Measurements from ENCODE around the gene ATRNL1.

ATRNL1 gene

GRCh38 chr10:115909962-115910731 lies 817.0 kb downstream of the ATRNL1 start:
- no peak for DNase-seq (ENCODE audit: low spot score)

- DNase-seq (ENCODE audit: low spot score), result no peak
These were observed 821.3 kb downstream of the ATRNL1 start for GRCh38 chr10:115914475-115914874.

- no peak for DNase-seq (ENCODE audit: low spot score)
These were observed 822.3 kb downstream of the ATRNL1 start for GRCh38 chr10:115915429-115915828.

- no peak for DNase-seq (ENCODE audit: low spot score)
These were observed 825.6 kb downstream of the ATRNL1 start for GRCh38 chr10:115918812-115919211.

GRCh38 chr10:115921795-115922194 lies 828.6 kb downstream of the ATRNL1 start:
- DNase-seq (ENCODE audit: low spot score), result no peak

- DNase-seq (ENCODE audit: low spot score), result no peak
These were observed 838.1 kb downstream of the ATRNL1 start for GRCh38 chr10:115931309-115931708.

GRCh38 chr10:115932099-115932498 lies 838.9 kb downstream of the ATRNL1 start:
- DNase-seq (ENCODE audit: low spot score), result no peak

- DNase-seq (ENCODE audit: low spot score), result no peak
These were observed 839.9 kb downstream of the ATRNL1 start for GRCh38 chr10:115933098-115933497.

GRCh38 chr10:115935731-115936130 lies 842.6 kb downstream of the ATRNL1 start:
- DNase-seq (ENCODE audit: low spot score), result no peak

GRCh38 chr10:115936926-115937767 lies 844.0 kb downstream of the ATRNL1 start:
- no peak for DNase-seq (ENCODE audit: low spot score)

- no peak for DNase-seq (ENCODE audit: low spot score)
These were observed 844.5 kb downstream of the ATRNL1 start for GRCh38 chr10:115937768-115938056.

- no peak for DNase-seq (ENCODE audit: low spot score)
These were observed 846.1 kb downstream of the ATRNL1 start for GRCh38 chr10:115939101-115939854.

GRCh38 chr10:115941361-115941771 lies 848.2 kb downstream of the ATRNL1 start:
- no peak for DNase-seq (ENCODE audit: low spot score)

GRCh38 chr10:115942101-115942500 lies 848.9 kb downstream of the ATRNL1 start:
- no peak for DNase-seq (ENCODE audit: low spot score)

- no peak for DNase-seq (ENCODE audit: low spot score)
These were observed 851.4 kb downstream of the ATRNL1 start for GRCh38 chr10:115944538-115944937.

- no peak for DNase-seq (ENCODE audit: low spot score)
These were observed 852.7 kb downstream of the ATRNL1 start for GRCh38 chr10:115945701-115946445.

GRCh38 chr10:115947104-115947503 lies 853.9 kb downstream of the ATRNL1 start:
- DNase-seq (ENCODE audit: low spot score), result no peak

GRCh38 chr10:115948465-115948864 lies 855.3 kb downstream of the ATRNL1 start:
- no peak for DNase-seq (ENCODE audit: low spot score)

- DNase-seq (ENCODE audit: low spot score), result no peak
These were observed 856.2 kb downstream of the ATRNL1 start for GRCh38 chr10:115949282-115949844.

- no peak for DNase-seq (ENCODE audit: low spot score)
These were observed 857.2 kb downstream of the ATRNL1 start for GRCh38 chr10:115950320-115950719.

- DNase-seq (ENCODE audit: low spot score), result no peak
These were observed 858.1 kb downstream of the ATRNL1 start for GRCh38 chr10:115951242-115951641.

GRCh38 chr10:115953281-115953680 lies 860.1 kb downstream of the ATRNL1 start:
- no peak for DNase-seq (ENCODE audit: low spot score)

Data from hematopoietic multipotent progenitor cell treated with erythropoietin and hydrocortisone succinate and interleukin-3 and kit ligand, for 15 days (in vitro differentiated cells).